WTC11 (cell line): ENCODE measurements around the gene SYK. TPM values are rescaled to one million over a fixed set of nuclear protein-coding genes. Genes with fewer than 3 reads are reported as not detected.
A peak's percentile ranks its signal among the peaks of the same experiment; 100 is the strongest.

ENCODE experiments used
- ATAC-seq: fragments of 200-7000 bp; cut with Tn5 transposase; 2 replicates; pipeline ENCODE4 v1.10.0; 2021; ENCODE audit warnings: mild to moderate bottlenecking, moderate library complexity
- CTCF ChIA-PET: fragments of 300-600 bp; sonication (Branson Sonifier 250); formaldehyde crosslinking; loops from one replicate; lab custom pipeline; 2021; ENCODE audit warnings: antibody characterized with exemption; lab: Charles Lee
- POLR2A ChIA-PET: fragments of 350-600 bp; sonication (Branson Sonifier 250); formaldehyde crosslinking; loops from one replicate; lab custom pipeline; 2021; ENCODE audit warnings: antibody characterized with exemption; lab: Charles Lee
- DNase-seq: peaks from one replicate; pipeline ENCODE4 v3.0.0; 2021; ENCODE audit warnings: low spot score
- H3K27ac Mint-ChIP-seq: 2 replicates; pipeline ENCODE4 v1.8.0; 2021; ENCODE audit warnings: mixed read lengths
- H3K27me3 Mint-ChIP-seq: 2 replicates; pipeline ENCODE4 v1.8.0; 2021; ENCODE audit warnings: low read depth, mild to moderate bottlenecking, moderate library complexity, mixed read lengths
- H3K36me3 Mint-ChIP-seq: 2 replicates; pipeline ENCODE4 v1.8.0; 2021; ENCODE audit warnings: mixed read lengths
- H3K4me1 Mint-ChIP-seq: 2 replicates; pipeline ENCODE4 v1.8.0; 2022; ENCODE audit warnings: mixed read lengths
- H3K4me3 Mint-ChIP-seq: 2 replicates; pipeline ENCODE4 v1.8.0; 2021; ENCODE audit warnings: mild to moderate bottlenecking, moderate library complexity, mixed read lengths
- H3K9me3 Mint-ChIP-seq: 2 replicates; pipeline ENCODE4 v1.8.0; 2021; ENCODE audit warnings: mixed read lengths
- ATF1 ChIP-seq: sonication (generic); formaldehyde crosslinking; IDR thresholded peaks from 2 replicates; pipeline ENCODE4 v1.8.1; 2023; ENCODE audit warnings: mild to moderate bottlenecking, moderate library complexity, missing genetic modification reagents
- ATF3 ChIP-seq: sonication (generic); formaldehyde crosslinking; conservative IDR thresholded peaks from 2 replicates; pipeline ENCODE4 v1.8.1; 2022; ENCODE audit warnings: mild to moderate bottlenecking, missing genetic modification reagents
- E2F5 ChIP-seq: sonication (generic); formaldehyde crosslinking; IDR thresholded peaks from 2 replicates; pipeline ENCODE4 v1.8.1; 2022; ENCODE audit warnings: mild to moderate bottlenecking, moderate library complexity, missing genetic modification reagents
- FOXK1 ChIP-seq: sonication (generic); formaldehyde crosslinking; IDR thresholded peaks from 2 replicates; pipeline ENCODE4 v1.8.0; 2022; ENCODE audit warnings: mild to moderate bottlenecking, moderate library complexity, missing genetic modification reagents
- HMGA2 ChIP-seq: fragments of 250-450 bp; sonication (Bioruptor Pico); IDR thresholded peaks from 2 replicates; pipeline ENCODE4 v1.4.0; 2021; ENCODE audit warnings: mild to moderate bottlenecking, moderate library complexity
- MYBL2 ChIP-seq: sonication (generic); formaldehyde crosslinking; IDR thresholded peaks from 2 replicates; pipeline ENCODE4 v1.8.1; 2023; ENCODE audit warnings: mild to moderate bottlenecking, moderate library complexity, missing genetic modification reagents
- NFATC4 ChIP-seq: fragments of 250-450 bp; sonication (Bioruptor Pico); IDR thresholded peaks from 2 replicates; pipeline ENCODE4 v1.9.0; 2021; ENCODE audit warnings: mild to moderate bottlenecking
- NR1H2 ChIP-seq: sonication (generic); formaldehyde crosslinking; IDR thresholded peaks from 2 replicates; pipeline ENCODE4 v1.9.0; 2021; ENCODE audit warnings: mild to moderate bottlenecking, moderate library complexity, missing genetic modification reagents
- PREB ChIP-seq: sonication (generic); formaldehyde crosslinking; IDR thresholded peaks from 2 replicates; pipeline ENCODE4 v1.8.1; 2022; ENCODE audit warnings: mild to moderate bottlenecking, missing genetic modification reagents, moderate library complexity, borderline replicate concordance
- USF1 ChIP-seq: sonication (generic); formaldehyde crosslinking; IDR thresholded peaks from 2 replicates; pipeline ENCODE4 v1.8.0; 2022; ENCODE audit warnings: mild to moderate bottlenecking, missing genetic modification reagents
- ZNF219 ChIP-seq: sonication (generic); formaldehyde crosslinking; IDR thresholded peaks from 2 replicates; pipeline ENCODE4 v1.8.0; 2023; ENCODE audit warnings: missing genetic modification reagents, mild to moderate bottlenecking, borderline replicate concordance
- ZNF512 ChIP-seq: sonication (generic); formaldehyde crosslinking; IDR thresholded peaks from 2 replicates; pipeline ENCODE4 v1.8.1; 2022; ENCODE audit warnings: missing genetic modification reagents, borderline replicate concordance
- ZNF532 ChIP-seq: fragments of 250-450 bp; sonication (Bioruptor Pico); IDR thresholded peaks from 2 replicates; pipeline ENCODE4 v1.9.0; 2021; ENCODE audit warnings: mild to moderate bottlenecking, borderline replicate concordance
- total RNA-seq: library from RNA; stranded (reverse); gene quantifications from 3 replicates; pipeline ENCODE4 v1.2.3, GENCODE V29; 2021

Gene SYK
- total RNA-seq, 1 experiment from 2014 or later = 7.4 TPM

GRCh38 chr9:90851444-90851843 lies 49.8 kb downstream of the SYK start:
- ATAC-seq = peak; percentile 46; the same call in 1 of the 2 replicates
- Mint-ChIP-seq H3K27me3 (no peaks in the 10 kb centered on the region), H3K9me3 (peaks cover 3% of the 10 kb centered on the region; the same call in 1 of the 2 replicates), H3K27ac (no peak overlapping the region), H3K4me3 (no peak overlapping the region), H3K36me3 (no peaks in the 10 kb centered on the region), H3K4me1 (no peaks in the 10 kb centered on the region)
- TF ChIP-seq NR1H2 (no peak), ATF3 (CRISPR knock-in tag) (no peak), NFATC4 (CRISPR knock-in tag) (no peak), E2F5 (CRISPR knock-in tag) (no peak), PREB (CRISPR knock-in tag) (no peak), HMGA2 (CRISPR knock-in tag) (no peak), ZNF219 (no peak), MYBL2 (CRISPR knock-in tag) (no peak), USF1 (CRISPR knock-in tag) (no peak), ZNF512 (CRISPR knock-in tag) (no peak)
- ChIA-PET CTCF (interaction anchor here (0.6 to 1.0 kb wide), 4 partner anchors 15 to 152 kb away, joined by 3 to 4 read pairs (median 3); no protein-coding TSS in a partner anchor), POLR2A (no interaction called here)
- no peak for DNase-seq

GRCh38 chr9:90853945-90854344 lies 52.3 kb downstream of the SYK start:
- Mint-ChIP-seq H3K27ac (no peak overlapping the region), H3K9me3 (peaks cover 3% of the 10 kb centered on the region; the same call in 1 of the 2 replicates)
- POLR2A ChIA-PET = interaction anchor here (0.5 kb wide), 1 partner anchor 461 kb away, joined by 3 read pairs; no protein-coding TSS in a partner anchor

More at GRCh38 chr9:90853945-90854344, 52.3 kb downstream of the SYK start:
- H3K27me3 Mint-ChIP-seq = no peaks in the 10 kb centered on the region
- TF ChIP-seq ZNF532 (CRISPR knock-in tag) = no peak
- no peak for TF ChIP-seq FOXK1 (CRISPR knock-in tag)
- TF ChIP-seq ATF1 (CRISPR knock-in tag) = no peak
- no peak for TF ChIP-seq E2F5 (CRISPR knock-in tag)
- TF ChIP-seq, all 79 proteins: peak for 0
- Mint-ChIP-seq H3K4me3 (no peak overlapping the region), H3K4me1 (no peaks in the 10 kb centered on the region), H3K36me3 (no peaks in the 10 kb centered on the region)
- DNase-seq (no peak), ATAC-seq (no peak)
- CTCF ChIA-PET = interaction anchor here (0.7 kb wide), 1 partner anchor 75 kb away, joined by 3 read pairs; no protein-coding TSS in a partner anchor
